Prostate gland (tissue), 2 donors: ENCODE data around the gene TMEM92. TPM values are rescaled to one million over a fixed set of nuclear protein-coding genes. Genes with fewer than 3 reads are reported as not detected.

Experiments used
- DNase-seq: peaks from one replicate; pipeline ENCODE4 v3.0.0-alpha.2; 2019; ENCODE audit warnings: low spot score
- H3K27ac ChIP-seq, 2 donors: fragments of 200-600 bp; sonication (generic); 2 replicates each; pipeline ENCODE4 v1.5.1; 2017 to 2019
- H3K27me3 ChIP-seq: fragments of 200-600 bp; sonication (generic); replicated peaks from 2 replicates; pipeline ENCODE4 v1.5.1; 2019; ENCODE audit not compliant: insufficient read depth
- H3K36me3 ChIP-seq, 2 donors: fragments of 200-600 bp; sonication (generic); 1 replicate in 1 of 2; 2 replicates in 1 of 2; pipeline versions ENCODE4 v1.5.1 to v1.8.1; 2017 to 2019
- H3K4me1 ChIP-seq: fragments of 200-600 bp; sonication (generic); replicated peaks from 2 replicates; pipeline ENCODE4 v1.5.1; 2019
- H3K4me3 ChIP-seq, 2 donors: fragments of 200-600 bp; sonication (generic); 2 replicates each; pipeline ENCODE4 v1.5.1; 2017 to 2019
- H3K9me3 ChIP-seq: fragments of 200-600 bp; sonication (generic); 2 replicates; pipeline ENCODE4 v1.5.1; 2017
- CTCF ChIP-seq, 4 experiments: fragments of 200-600 bp in 2 of 4; fragments of 450-650 bp in 2 of 4; sonication (generic) in 2 of 4; IDR thresholded peaks; 1 replicate in 3 of 4; 2 replicates in 1 of 4; pipeline ENCODE4 v1.5.1; 2016 to 2019; ENCODE audit warnings: antibody characterized with exemption in 4 of 4, mild to moderate bottlenecking in 2 of 4, moderate library complexity in 2 of 4
- POLR2A ChIP-seq: fragments of 450-650 bp; IDR thresholded peaks from one replicate; pipeline ENCODE4 v1.6.1; 2016; ENCODE audit warnings: antibody characterized with exemption, mild to moderate bottlenecking
- POLR2AphosphoS5 ChIP-seq: sonication (generic); formaldehyde crosslinking; IDR thresholded peaks from one replicate; pipeline ENCODE4 v1.6.1; 2017; ENCODE audit warnings: antibody characterized with exemption
- WGBS: methylation state at CpG from one replicate; pipeline ENCODE4 v1.1.5; 2018; 5-methylcytosine and 5-hydroxymethylcytosine counted together
- intact Hi-C: fragments of 100-400 bp; cut with DNase I; formaldehyde crosslinking; loops from one replicate; pipeline ENCODE4 v1.14.2; 2022
- small RNA-seq, 2 donors: library from RNA; depleted of rRNA; stranded (forward); fragments of <200 nt; gene quantifications; one replicate each; pipeline ENCODE3, GENCODE V24; 2016
- total RNA-seq, 2 donors: library from RNA; depleted of rRNA; stranded (reverse); fragments of >200 nt; gene quantifications; one replicate each; pipeline ENCODE4 v1.1.0, GENCODE V29; 2016

The TMEM92 gene
- total RNA-seq, 2 donors from 2014 or later = 0.91 to 0.96 TPM

- no peak for TF ChIP-seq POLR2AphosphoS5
- no peak for TF ChIP-seq CTCF (IDR thresholded peaks at IDR 0.05)
- TF ChIP-seq POLR2A = no peak
- H3K4me1 ChIP-seq = no peaks in the 10 kb centered on the region
- H3K36me3 ChIP-seq = no peaks in the 10 kb centered on the region
- no peaks in the 10 kb centered on the region for H3K9me3 ChIP-seq
- no peak overlapping the region for H3K4me3 ChIP-seq
- 92% methylated on average over 11 of the region's 11 CpGs for WGBS
- intact Hi-C loops = no loop called here
- DNase-seq = no peak
- no peak overlapping the region for H3K27ac ChIP-seq
- H3K27me3 ChIP-seq = no peaks in the 10 kb centered on the region
Observed at GRCh38 chr17:50330151-50330775, 56.0 kb downstream of the TMEM92 start.

Small RNAs within 50 kb of the gene (small RNA-seq; reads per million reads assigned to genes)
- 0 reads per million in 2 donors for gene SUMO2P7

Other genes starting within 250 kb of the TMEM92 start
- 10 to 100 TPM; 67.0 to 71.3 TPM for gene ITGA3, start 218.4 kb upstream of the TMEM92 start, total RNA-seq
- 10 to 100 TPM; 47.1 to 79.5 TPM for gene PDK2, start 179.1 kb upstream of the TMEM92 start, total RNA-seq
- gene SAMD14, start 144.3 kb upstream of the TMEM92 start, total RNA-seq = 1 to 10 TPM; 2.5 to 7.4 TPM
- gene PPP1R9B, start 123.8 kb upstream of the TMEM92 start, total RNA-seq = 10 to 100 TPM; 36.2 to 79.7 TPM
- 10 to 100 TPM; 13.9 to 19.4 TPM for gene SGCA, start 108.5 kb upstream of the TMEM92 start, total RNA-seq
- gene COL1A1, start 72.8 kb upstream of the TMEM92 start, total RNA-seq = 10 to 100 TPM; 21.5 to 81.0 TPM
- 10 to 100 TPM; 44.8 to 49.8 TPM for gene XYLT2, start 71.7 kb downstream of the TMEM92 start, total RNA-seq
- 10 to 100 TPM; 63.3 to 69.6 TPM for gene MRPL27, start 98.7 kb downstream of the TMEM92 start, total RNA-seq
- gene EME1, start 98.8 kb downstream of the TMEM92 start, total RNA-seq = 10 to 100 TPM in 1 of 2 donors, under 1 TPM in 1; 0.23 to 13.6 TPM
- 10 to 100 TPM; 67.6 to 76.6 TPM for gene LRRC59, start 123.1 kb downstream of the TMEM92 start, total RNA-seq
- gene ACSF2, start 151.8 kb downstream of the TMEM92 start, total RNA-seq = 100 to 1,000 TPM in 1 of 2 donors, 10 to 100 TPM in 1; 49.0 to 111 TPM
- 1 to 10 TPM in 1 of 2 donors, under 1 TPM in 1; 0.51 to 1.6 TPM for gene CHAD, start 194.4 kb downstream of the TMEM92 start, total RNA-seq
- 10 to 100 TPM; 33.7 to 44.1 TPM for gene RSAD1, start 204.4 kb downstream of the TMEM92 start, total RNA-seq
- 10 to 100 TPM in 1 of 2 donors, under 1 TPM in 1; 0.14 to 12.6 TPM for gene MYCBPAP, start 234.0 kb downstream of the TMEM92 start, total RNA-seq